GM12878 (cell line): ENCODE measurements around the gene TBC1D19. TPM values are rescaled to one million over a fixed set of nuclear protein-coding genes. Genes with fewer than 3 reads are reported as not detected.

ENCODE experiments used
- ATAC-seq: fragments of 200-7000 bp; cut with Tn5 transposase; 3 replicates; pipeline ENCODE4 v1.9.1; 2020; ENCODE audit warnings: mild to moderate bottlenecking, moderate library complexity
- BruUV-seq: library from RNA; stranded (reverse); fragments of 400-500 nt; replicated peaks from 2 replicates; lab custom pipeline; 2021; lab: Mats Ljungman, UMichigan
- CTCF ChIA-PET: fragments of 300-600 bp; sonication (Branson Sonifier 250); formaldehyde crosslinking; extraction: SDS; loops from one replicate; lab custom pipeline; 2021; ENCODE audit warnings: inconsistent platforms; lab: Yijun Ruan, JAX
- POLR2A ChIA-PET: fragments of 350-600 bp; formaldehyde crosslinking; extraction: SDS; loops from one replicate; lab custom pipeline; 2021; ENCODE audit warnings: inconsistent platforms; lab: Charles Lee
- RAD21 ChIA-PET: fragments of 300-600 bp; sonication (Branson Sonifier 250); formaldehyde crosslinking; loops from one replicate; lab custom pipeline; 2023; ENCODE audit warnings: antibody characterized with exemption; ENCODE audit not compliant: unreplicated experiment; lab: Charles Lee
- SMC1A ChIA-PET: fragments of 300-600 bp; sonication (Branson Sonifier 250); formaldehyde crosslinking; loops from one replicate; lab custom pipeline; 2023; ENCODE audit not compliant: unreplicated experiment, uncharacterized antibody; lab: Charles Lee
- DNase-seq: peaks from one replicate; pipeline ENCODE4 v3.0.0-alpha.2; 2011; ENCODE audit warnings: low read depth, low spot score
- FAIRE-seq: peaks from 3 replicates; lab custom pipeline; 2011; peaks lifted over from hg19 to GRCh38; lab: Jason Lieb, UNC
- H2AFZ ChIP-seq: 2 replicates; pipeline ENCODE4 v1.6.0; 2011; ENCODE audit warnings: low read depth, low read length, control low read depth; ENCODE audit not compliant: control insufficient read depth
- H3K27ac ChIP-seq: 2 replicates; pipeline ENCODE4 v1.5.1; 2011; ENCODE audit warnings: control low read depth; ENCODE audit not compliant: control insufficient read depth, insufficient read depth
- H3K27me3 ChIP-seq, 2 experiments: replicated peaks in 1 of 2; 2 replicates each; pipeline versions ENCODE4 v1.6.0 to v1.6.1; 2011; ENCODE audit warnings: low read length in 1 of 2; ENCODE audit not compliant: control insufficient read depth in 2 of 2, insufficient read depth in 2 of 2
- H3K36me3 ChIP-seq, 2 experiments: 2 replicates each; pipeline ENCODE4 v1.5.1; 2011; ENCODE audit warnings: low read length in 1 of 2; ENCODE audit not compliant: control insufficient read depth in 2 of 2, insufficient read depth in 2 of 2
- H3K4me1 ChIP-seq: 2 replicates; pipeline ENCODE4 v1.6.1; 2011; ENCODE audit warnings: mild to moderate bottlenecking, low read length, moderate library complexity, mixed read lengths; ENCODE audit not compliant: control insufficient read depth, insufficient read depth
- H3K4me2 ChIP-seq: 2 replicates; pipeline ENCODE4 v1.6.0; 2011; ENCODE audit warnings: control low read depth; ENCODE audit not compliant: control insufficient read depth, insufficient read depth
- H3K4me3 ChIP-seq: fragments of 200-600 bp; sonication (generic); 2 replicates; pipeline ENCODE4 v1.5.1; 2016
- H3K79me2 ChIP-seq: 2 replicates; pipeline ENCODE4 v1.6.0; 2011; ENCODE audit warnings: low read length; ENCODE audit not compliant: control insufficient read depth, insufficient read depth
- H3K9ac ChIP-seq: 2 replicates; pipeline ENCODE4 v1.8.0; 2011; ENCODE audit warnings: low read length, control low read depth, mixed read lengths; ENCODE audit not compliant: control insufficient read depth, insufficient read depth
- H3K9me3 ChIP-seq: replicated peaks from 3 replicates; pipeline ENCODE4 v1.5.1; 2011; ENCODE audit warnings: mild to moderate bottlenecking, low read length; ENCODE audit not compliant: control insufficient read depth, insufficient read depth
- H4K20me1 ChIP-seq: 2 replicates; pipeline ENCODE4 v1.6.0; 2011; ENCODE audit not compliant: control insufficient read depth, insufficient read depth
- BACH1 ChIP-seq: fragments of 450-650 bp; IDR thresholded peaks from 2 replicates; pipeline ENCODE4 v1.6.1; 2017; ENCODE audit warnings: mild to moderate bottlenecking, borderline replicate concordance
- EP300 ChIP-seq, 2 experiments: fragments of 150-350 bp in 1 of 2; IDR thresholded peaks; 2 replicates each; pipeline ENCODE4 v1.6.1; 2011 to 2012; ENCODE audit warnings: low read depth in 2 of 2, low read length in 2 of 2, borderline replicate concordance in 1 of 2, improper control_type of control experiment in 1 of 2, inconsistent platforms in 1 of 2; ENCODE audit not compliant: control insufficient read depth in 1 of 2
- ESRRA ChIP-seq: IDR thresholded peaks from 2 replicates; pipeline ENCODE4 v1.6.1; 2012; ENCODE audit warnings: mild to moderate bottlenecking, low read length, improper control_type of control experiment
- IKZF1 ChIP-seq: fragments of 450-650 bp; conservative IDR thresholded peaks from 2 replicates; pipeline ENCODE4 v1.6.1; 2017; ENCODE audit warnings: antibody characterized with exemption, mild to moderate bottlenecking
- IRF4 ChIP-seq: IDR thresholded peaks from 2 replicates; pipeline ENCODE4 v1.6.1; 2011; ENCODE audit warnings: low read depth, low read length
- JUND ChIP-seq: IDR thresholded peaks from 2 replicates; pipeline ENCODE4 v1.6.1; 2012; ENCODE audit warnings: low read depth, mild to moderate bottlenecking, low read length, improper control_type of control experiment, moderate library complexity
- KDM1A ChIP-seq: fragments of 200-600 bp; sonication (generic); IDR thresholded peaks from 2 replicates; pipeline ENCODE4 v1.6.1; 2016; ENCODE audit warnings: borderline replicate concordance
- PML ChIP-seq: IDR thresholded peaks from 2 replicates; pipeline ENCODE4 v1.6.1; 2012; ENCODE audit warnings: low read length, inconsistent platforms
- SIN3A ChIP-seq: IDR thresholded peaks from 2 replicates; pipeline ENCODE4 v1.6.1; 2012; ENCODE audit warnings: low read depth, low read length, improper control_type of control experiment
- SMAD1 ChIP-seq: fragments of 450-650 bp; IDR thresholded peaks from 2 replicates; pipeline ENCODE4 v1.6.1; 2018; ENCODE audit warnings: mild to moderate bottlenecking, low read depth; ENCODE audit not compliant: partially characterized antibody
- SRF ChIP-seq, 2 experiments: IDR thresholded peaks; 2 replicates each; pipeline ENCODE4 v1.6.1; 2011; ENCODE audit warnings: low read depth in 2 of 2, low read length in 2 of 2, mild to moderate bottlenecking in 1 of 2, moderate library complexity in 1 of 2
- TARDBP ChIP-seq: IDR thresholded peaks from 2 replicates; pipeline ENCODE4 v1.6.1; 2016; ENCODE audit warnings: borderline replicate concordance
- USF1 ChIP-seq: IDR thresholded peaks from 2 replicates; pipeline ENCODE4 v1.6.1; 2011; ENCODE audit warnings: borderline replicate concordance, low read depth, mild to moderate bottlenecking, moderate library complexity, mixed read lengths, low read length; ENCODE audit not compliant: insufficient read depth; ENCODE audit errors: extremely low read length
- WGBS: methylation state at CpG from one replicate; pipeline ENCODE4 v1.1.6; 2016; ENCODE audit warnings: low lambda C conversion rate; ENCODE audit not compliant: insufficient replicate concordance, insufficient coverage; ENCODE audit errors: missing lambda C conversion rate; 5-methylcytosine and 5-hydroxymethylcytosine counted together
- in situ Hi-C: fragments of 300-500 bp; cut with MboI; formaldehyde crosslinking; loops from 9 replicates; pipeline ENCODE4 v1.14.3; 2018; ENCODE audit warnings: mixed read lengths
- intact Hi-C: fragments of 100-400 bp; cut with micrococcal nuclease; formaldehyde crosslinking; loops from one replicate; pipeline ENCODE4 v1.14.2; 2022; ENCODE audit not compliant: unreplicated experiment
- polyA plus RNA-seq, 11 experiments: library from polyadenylated mRNA; depleted of rRNA in 4 of 11; unstranded in 6 of 11; stranded (reverse) in 5 of 11; fragments of >200 nt; fragmentation: Nextera tagmentation in 4 of 11; fragmentation: Illumina TruSeq in 1 of 11; extraction: Ambion mirVana in 4 of 11; extraction: Trizol in 1 of 11; gene quantifications; 1 replicate in 1 of 11; 2 replicates in 10 of 11; pipeline versions ENCODE4 v1.2.1 to v1.2.3, GENCODE V29; 2011 to 2016; ENCODE audit warnings: inconsistent platforms in 2 of 11, missing spikeins in 2 of 11, low read depth in 1 of 11
- total RNA-seq, 4 experiments: library from RNA; depleted of rRNA in 3 of 4; stranded (reverse); fragments of >200 nt in 3 of 4; fragmentation: Illumina TruSeq in 1 of 4; extraction: Trizol in 1 of 4; gene quantifications; 2 replicates each; pipeline versions ENCODE4 v1.2.1 to v1.2.3, GENCODE V29; 2013 to 2021

TBC1D19 gene
- total and polyA plus RNA-seq, 10 of the 15 experiments (the other 5 are each of a cell fraction or from before 2014, with no cell fraction given), result 0.29 to 3.9 (median 2.1) TPM

DNA sequence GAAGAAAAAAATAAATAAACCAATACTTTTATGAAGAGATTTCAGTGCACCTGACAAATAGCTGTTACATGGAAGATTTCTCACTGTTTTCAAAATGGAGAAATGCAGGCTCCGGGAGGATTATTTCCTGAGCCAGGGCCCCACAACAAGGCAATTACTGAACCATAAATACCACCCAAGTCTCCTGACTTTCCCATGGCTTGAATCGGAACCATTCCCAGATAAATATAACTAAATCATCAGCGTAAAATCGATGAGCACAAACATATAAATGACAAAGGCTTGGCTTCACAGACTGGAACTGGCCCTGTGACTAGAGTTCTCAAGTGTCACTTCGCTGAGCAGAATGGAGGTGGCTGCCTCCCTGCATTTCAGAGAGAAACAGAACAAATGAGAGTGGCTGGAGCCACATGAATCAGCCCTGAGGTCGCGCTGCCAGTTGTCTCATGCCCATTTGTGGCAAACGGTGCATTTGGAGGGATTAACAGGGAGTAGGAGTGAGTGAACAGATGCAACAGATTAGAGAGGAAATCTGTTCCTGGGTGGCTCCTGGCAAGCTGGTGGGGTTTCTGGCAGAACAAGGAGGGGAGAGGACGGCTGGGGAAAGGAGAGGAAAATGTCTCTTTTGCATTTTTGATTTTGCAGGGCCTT lies 219.5 kb downstream of the TBC1D19 start:
- Histone ChIP-seq H3K36me3 (no peaks in the 10 kb centered on the region), H3K27me3 (no peaks in the 10 kb centered on the region), H3K27ac (no peak overlapping the region), H3K79me2 (no peaks in the 10 kb centered on the region), H3K9me3 (no peaks in the 10 kb centered on the region), H2AFZ (no peak overlapping the region), H3K4me1 (peaks cover 7% of the 10 kb centered on the region; the same call in 1 of the 2 replicates), H3K4me3 (no peak overlapping the region), H3K9ac (no peak overlapping the region), H4K20me1 (no peaks in the 10 kb centered on the region), H3K4me2 (no peak overlapping the region)
- DNase-seq (no peak), ATAC-seq (no peak), FAIRE-seq (no peak)
- SMC1A ChIA-PET, result interaction anchor here (0.8 to 1.1 kb wide), 2 partner anchors 15 to 36 kb away, joined by 3 read pairs; no protein-coding TSS in a partner anchor
- RAD21 ChIA-PET, result no interaction called here
- 49% methylated on average over 9 of the region's 9 CpGs for WGBS
- in situ Hi-C loops (no loop called here), intact Hi-C loops (no loop called here)
- CTCF ChIA-PET, result no interaction called here
- BruUV-seq, result no TSS peak
- POLR2A ChIA-PET, result no interaction called here
- TF ChIP-seq TARDBP (no peak), IRF4 (no peak), SMAD1 (no peak), USF1 (no peak), BACH1 (no peak), KDM1A (no peak), PML (no peak), JUND (no peak), ESRRA (no peak), EP300 (IDR thresholded peaks at IDR 0.05; ENCODE audit: borderline replicate concordance in 1 of 2, control insufficient read depth in 1 of 2, low read depth in 2 of 2, low read length in 2 of 2) (no peak), SRF (IDR thresholded peaks at IDR 0.05; ENCODE audit: low read depth in 2 of 2, low read length in 2 of 2) (no peak), SIN3A (no peak), IKZF1 (no peak)
